ENCODE results near the gene TPD52L1.
A peak's percentile ranks its signal among the peaks of the same experiment; 100 is the strongest.
"Not testable (repeated sequence)": the region's sequence is repeated elsewhere in the genome, so short reads cannot be mapped to it uniquely, and the experiment has no call there.

TPD52L1 gene

DNA sequence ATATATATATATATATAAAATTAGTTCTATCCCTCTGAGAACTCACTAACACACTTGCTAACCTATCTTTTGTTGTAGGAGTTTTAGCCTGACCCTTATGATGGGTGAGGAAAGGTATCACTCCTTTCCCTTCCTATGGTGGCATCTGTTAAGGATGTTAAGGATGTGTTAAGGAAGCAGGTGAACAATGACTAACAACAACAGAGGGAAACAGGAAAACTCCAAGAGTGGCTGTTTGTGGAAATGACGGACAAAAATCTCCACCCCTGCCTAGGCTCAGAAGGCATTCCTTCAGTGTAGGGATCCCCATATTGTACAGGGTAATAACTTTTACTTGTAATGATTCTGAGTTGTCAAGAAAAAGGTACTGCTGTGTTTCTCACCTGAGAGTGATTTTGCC lies 8.8 kb upstream of the TPD52L1 start:
- DNase-seq = no peak

DNA sequence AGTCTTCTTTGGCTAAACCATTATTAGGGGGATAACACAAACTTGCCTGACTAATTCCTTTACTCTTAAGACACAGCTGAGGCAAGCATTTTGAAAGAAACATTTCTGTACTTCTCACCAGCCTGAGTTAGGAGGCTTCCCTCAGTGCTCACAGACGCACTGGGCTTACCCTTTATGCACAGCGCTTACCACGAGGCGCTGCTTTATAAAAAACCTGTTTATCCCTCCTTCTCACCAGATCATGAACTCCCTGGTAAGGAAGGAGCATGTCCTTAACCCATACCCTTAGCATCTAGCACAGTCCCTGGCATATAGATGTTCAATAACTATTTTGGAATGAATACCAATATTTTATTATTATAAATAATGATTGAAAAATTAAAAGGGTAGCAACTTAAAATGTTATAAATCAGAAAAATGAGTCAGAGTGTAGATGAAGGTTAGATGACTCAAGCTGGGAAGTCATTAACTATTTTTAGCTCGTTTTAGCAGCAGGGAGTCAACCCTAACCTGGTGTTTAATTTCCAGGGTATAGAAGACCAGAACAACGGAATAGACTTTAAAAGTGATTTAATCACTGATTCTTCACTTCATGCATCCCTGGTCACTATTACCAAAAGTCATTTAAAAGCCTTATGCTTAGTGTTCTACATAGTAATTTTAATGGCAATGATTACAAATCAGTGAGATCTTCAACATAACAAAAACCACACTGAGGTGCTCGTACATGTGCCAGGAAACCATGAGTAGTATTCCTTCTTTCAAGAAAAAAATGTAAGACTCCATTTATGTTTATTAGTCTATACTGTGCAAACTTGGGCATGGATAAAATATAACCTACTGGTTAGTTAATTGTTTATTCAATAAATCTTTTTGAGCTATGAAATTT lies 4.1 kb upstream of the TPD52L1 start:
- no peak for DNase-seq

DNA sequence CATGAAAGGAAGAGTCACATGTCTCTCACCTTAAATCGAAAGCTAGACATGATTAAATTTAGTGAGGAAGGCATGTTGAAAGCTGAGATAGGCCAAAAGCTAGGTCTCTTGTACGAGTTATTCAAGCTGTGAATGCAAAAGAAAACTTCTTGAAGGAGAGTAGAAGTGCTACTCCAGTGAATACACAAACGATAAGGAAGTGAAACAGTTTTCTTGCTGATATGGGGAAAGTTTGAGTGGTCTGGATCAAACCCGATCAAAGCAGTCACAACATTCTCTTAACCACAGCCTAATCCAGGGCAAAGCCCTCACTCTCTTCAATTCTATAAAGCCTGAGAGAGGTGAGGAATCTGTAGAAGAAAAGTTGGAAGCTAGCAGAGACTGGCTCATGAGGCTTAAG lies 1.9 kb upstream of the TPD52L1 start:
- no peak for DNase-seq

DNA sequence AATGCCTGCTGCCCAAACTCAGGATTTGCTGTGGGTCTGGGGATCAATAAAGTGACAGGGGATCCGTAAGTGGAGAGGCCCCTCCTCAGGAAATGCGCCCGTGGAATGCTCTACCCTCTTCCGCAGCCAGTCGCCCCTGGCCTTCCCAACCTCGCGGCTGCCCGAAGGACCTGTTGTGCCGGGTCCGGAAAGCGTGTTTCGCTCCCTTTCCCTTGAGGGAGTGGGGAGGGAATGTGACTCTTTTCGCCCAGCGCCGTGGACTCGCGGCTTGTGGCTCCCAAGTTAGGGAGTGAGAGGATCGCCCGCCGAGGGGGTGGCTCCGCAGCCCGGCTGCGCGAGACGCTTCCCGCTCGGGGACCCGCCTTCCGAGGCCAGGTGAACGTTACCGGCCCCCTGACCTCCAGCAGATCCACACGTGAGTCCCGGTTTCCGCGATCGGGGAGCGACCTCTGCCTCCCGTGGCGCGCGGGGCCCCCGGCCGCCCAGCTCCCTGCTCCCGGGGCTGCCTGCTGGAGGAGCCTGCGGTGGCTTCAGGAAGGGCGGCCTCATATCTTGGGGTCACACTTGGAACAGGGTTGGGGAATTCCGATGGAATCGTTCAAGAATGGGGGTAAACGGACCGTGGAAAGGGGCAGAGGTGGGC lies 666 bp downstream of the TPD52L1 start:
- DNase-seq = no peak

DNA sequence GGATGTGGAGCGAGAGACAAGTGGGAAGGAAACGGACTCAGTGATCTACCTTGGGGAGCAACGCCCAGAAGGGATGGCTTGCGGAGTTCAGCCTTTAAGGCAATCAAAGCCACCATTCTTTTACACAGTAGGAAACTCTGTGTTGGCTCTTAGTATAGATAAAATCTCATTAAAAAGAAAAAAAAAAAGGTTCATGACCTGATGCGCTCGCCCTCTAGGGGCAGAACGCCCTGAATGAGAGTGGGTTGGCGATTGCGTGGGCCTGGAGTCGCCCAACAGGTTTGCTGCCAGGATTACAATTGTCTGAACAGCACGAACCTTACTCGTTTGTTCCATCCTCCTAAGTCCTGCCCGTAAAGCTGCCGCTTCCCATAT lies 1.2 kb downstream of the TPD52L1 start:
- DNase-seq = peak in 1 of 6 experiments; percentile 2

DNA sequence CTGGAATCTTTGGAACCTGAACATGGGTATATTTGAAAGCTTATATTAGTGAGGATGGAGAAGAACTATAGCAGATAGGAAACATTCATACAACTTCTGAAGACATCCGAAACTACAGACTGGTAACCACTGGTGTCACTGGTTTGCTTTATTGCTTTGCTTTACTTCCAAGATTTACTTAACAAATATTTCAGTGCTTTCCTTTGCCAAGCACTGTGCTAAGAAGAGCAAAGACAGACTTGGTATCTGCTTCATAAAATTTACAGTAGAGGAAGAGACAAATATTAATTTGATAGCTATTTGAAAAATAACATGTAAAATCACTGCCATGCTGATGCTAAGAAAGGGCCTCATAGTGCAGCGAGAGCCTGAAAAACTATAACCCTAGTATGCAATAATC lies 1.8 kb downstream of the TPD52L1 start:
- DNase-seq = no peak

DNA sequence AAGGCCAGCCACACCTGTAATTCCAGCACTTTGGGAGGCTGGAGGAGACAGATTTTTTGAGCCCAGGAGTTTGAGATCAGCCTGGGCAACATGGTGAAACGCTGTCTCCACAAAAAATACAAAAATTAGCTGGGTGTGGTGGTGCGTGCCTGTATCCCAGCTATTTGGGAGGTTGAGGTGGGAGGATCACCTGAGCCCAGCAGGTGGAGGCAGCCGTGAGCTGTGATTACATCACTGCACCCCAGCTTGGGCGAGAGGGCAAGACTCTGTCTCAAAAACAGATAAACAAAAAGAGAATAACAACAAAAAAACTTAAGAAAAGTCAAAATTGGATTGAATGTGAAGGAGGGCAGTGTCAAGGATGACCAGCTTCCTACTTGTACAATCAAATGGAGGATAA lies 2.9 kb downstream of the TPD52L1 start:
- DNase-seq = no peak

DNA sequence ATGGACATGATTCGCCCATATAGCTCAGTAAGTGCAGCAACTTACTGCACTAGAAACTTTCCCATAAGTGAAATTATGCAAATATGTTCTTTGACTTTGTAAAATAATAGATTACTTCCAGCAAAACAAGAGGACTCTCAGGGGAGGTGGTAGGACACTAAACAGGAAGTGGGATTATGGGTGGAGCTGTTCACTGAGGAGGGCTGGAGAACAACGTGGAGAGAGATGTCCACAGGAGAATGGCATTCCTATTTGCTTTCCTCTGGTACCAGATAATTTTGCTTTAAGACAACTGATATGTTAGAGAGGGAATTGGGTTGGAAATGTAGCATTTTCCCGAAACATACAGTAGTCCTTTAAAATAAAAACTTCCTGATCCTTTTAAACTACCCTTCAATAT lies 3.7 kb downstream of the TPD52L1 start:
- DNase-seq = no peak

DNA sequence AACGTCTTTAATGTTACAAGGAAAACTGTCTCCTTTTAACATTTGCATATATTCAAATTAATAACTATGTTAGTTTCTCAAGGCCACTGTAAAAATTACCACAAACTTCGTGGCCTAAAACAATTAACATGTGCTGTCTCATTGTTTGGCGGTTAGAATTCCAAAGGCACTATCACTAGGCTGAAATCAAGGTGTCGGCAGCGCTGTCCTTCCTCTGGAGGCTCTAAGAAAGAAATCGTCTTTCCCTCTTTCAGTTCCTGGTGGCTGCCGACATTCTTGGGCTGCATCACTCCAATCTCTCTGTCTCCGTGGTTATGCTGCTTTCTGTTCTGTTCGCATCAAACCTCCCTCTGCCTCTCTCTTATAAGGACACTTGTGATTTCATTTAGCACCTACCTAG lies 4.2 kb downstream of the TPD52L1 start:
- no peak for DNase-seq

DNA sequence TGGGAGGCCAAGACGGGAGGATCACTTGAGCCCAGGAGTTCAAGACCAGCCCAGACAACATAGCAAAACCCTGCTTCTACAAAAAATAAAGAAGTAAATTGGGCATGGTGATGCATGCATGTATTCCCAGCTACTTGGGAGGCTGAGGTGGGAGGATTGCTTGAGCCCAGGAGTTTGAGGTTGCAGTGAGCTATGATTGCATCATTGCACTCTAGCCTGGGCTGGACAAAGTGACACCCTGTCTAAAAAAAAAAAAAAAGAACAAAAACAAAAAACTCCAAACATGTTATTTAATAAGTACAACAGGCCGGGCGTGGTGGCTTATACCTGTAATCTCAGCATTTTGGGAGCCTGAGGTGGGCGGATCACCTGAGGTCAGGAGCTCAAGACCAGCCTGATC lies 9.8 kb downstream of the TPD52L1 start:
- DNase-seq = not testable (repeated sequence)

DNA sequence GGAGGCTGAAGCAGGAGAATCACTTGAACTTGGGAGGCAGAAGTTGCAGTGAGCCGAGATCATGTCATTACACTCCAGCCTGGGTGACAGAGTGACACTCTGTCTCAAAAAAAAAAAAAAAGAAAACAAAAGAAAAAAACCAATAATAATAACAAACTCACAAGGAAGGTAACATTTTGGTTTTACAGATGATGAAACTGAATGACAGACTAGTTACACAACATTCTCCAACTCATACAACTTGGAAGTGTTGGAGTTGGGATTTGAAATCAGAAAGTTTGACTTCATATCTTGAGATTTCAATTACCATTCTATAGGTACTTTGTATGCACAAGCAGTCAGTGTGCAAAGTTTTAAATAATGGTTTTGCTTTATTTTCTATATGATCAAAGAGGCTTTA lies 10.2 kb downstream of the TPD52L1 start:
- no peak for DNase-seq

DNA sequence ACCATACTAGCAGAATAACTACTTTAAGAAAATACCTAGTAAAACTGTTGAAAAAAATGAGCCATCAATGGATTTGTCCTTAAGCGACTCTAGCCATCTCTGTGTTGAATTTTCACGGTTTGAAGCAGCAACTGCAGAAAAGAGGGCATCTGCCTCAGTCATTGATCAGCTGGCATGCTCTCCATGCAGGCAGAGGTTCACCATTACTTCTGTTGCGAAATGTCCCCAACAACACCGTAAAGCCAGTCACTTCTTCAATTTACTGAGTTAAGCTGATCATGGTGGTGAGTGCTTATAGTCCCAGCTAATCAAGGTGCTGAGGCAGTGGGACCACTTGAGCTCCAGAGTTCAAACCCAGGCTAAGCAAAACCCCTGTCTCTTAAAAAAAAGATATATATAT lies 11.1 kb downstream of the TPD52L1 start:
- no peak for DNase-seq

DNA sequence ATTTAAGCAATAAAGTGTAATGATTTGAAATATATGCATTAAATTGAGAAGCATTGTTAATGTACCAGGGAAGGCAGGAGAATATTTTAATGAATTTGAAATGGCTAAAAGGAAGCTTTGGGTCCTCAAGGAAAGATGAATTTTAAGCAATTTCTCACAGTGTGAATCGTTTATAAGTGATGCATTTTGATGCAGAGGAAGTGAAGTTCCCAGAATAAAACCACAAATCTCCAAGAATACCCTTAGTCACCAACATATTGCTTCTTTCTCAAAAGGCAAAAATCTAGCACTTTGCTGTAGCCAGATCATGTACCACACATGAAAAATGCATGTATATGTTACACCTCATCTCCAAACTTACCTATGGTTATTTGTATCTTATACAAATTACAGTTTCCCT lies 11.7 kb downstream of the TPD52L1 start:
- no peak for DNase-seq

DNA sequence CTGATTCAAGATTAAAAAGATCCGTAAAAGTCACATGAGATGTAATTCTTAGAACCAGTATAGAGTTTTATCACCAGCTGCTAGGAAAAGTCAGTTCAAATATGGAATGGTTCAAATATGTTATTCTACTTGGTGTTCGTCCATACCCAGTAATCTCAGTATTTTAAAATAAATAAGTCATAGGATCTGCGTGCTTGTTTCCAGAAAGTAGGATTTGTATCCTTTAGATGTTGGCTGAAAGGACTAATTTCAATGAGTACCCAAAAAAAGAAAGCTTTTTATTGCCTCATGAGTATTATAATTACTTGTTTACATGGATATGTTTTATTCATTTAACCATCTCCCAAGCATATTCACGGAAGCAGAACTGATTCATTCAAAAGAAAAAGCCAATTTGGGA lies 12.2 kb downstream of the TPD52L1 start:
- no peak for DNase-seq

DNA sequence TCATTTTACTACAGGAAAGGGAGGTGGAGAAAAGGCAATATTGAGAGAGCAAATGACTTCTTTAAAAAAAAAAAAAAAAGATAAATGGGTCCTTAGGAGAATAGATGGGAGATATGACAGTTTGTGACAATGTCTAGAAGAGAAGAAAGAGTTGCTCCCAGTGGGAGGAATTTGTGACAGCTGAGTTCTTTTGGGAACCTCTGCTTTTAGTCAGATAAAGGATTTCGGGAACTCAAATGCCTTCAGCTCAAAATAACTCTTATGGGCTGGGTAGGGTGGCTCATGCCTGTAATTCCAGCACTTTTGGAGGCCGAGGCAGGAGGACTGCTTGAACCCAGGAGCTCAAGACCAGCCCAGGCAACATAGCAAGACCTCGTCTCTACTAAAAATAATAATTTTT lies 13.1 kb downstream of the TPD52L1 start:
- DNase-seq = no peak

DNA sequence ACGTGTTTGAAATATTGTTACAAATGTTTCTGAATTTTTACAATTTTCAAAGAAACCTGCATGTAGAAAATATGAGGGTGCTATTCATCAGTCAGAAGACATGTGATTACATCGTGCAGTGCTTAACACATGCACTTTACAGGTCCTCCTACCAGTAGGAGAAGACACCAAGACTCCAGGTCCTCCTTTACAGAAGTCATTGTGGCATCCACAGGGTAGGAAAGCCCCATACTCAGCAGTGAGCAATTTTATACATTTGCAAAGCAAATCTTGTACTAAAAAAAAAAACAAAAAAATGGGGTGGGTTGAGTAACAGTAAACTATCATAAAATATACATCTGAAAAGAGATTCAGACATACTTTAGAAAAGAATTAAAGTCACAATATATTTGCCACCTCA lies 14.0 kb downstream of the TPD52L1 start:
- DNase-seq = no peak

DNA sequence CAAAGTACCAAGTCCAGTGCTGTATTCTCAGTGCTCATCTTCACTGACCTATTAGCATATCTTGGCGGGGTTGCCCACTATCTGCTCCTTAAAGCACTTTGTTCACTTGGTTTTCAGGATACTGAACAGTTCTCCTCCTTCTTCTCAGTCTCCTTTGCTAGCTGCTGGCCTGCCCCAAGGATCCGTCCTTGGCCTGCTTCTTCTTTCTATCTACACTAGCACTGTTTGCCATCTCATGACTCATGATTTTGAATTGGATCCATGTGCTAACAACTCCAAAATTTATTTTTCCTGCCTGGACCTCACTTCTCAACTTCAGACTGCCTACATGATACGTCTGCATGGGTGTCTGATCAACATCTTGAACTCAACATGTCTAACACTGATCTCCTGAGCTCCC lies 15.5 kb downstream of the TPD52L1 start:
- DNase-seq = no peak

DNA sequence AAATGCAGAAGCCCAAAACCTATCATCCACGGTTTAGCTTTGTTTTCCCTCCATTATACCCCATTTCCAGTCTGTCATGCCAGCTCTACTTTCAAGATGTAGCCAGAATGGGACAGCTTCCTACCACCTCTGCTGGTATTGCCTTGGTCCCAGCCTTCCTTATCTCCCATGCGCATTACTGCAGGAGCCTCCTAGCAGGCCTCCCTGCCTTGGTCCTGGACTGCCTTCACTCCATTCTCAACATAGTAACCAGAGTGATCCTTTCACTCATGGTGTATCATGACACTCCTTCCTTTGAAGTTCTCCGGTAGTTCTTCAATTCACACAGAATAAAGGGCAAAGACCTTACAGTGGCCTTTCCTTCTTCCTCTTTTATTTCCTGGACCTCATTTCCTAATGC lies 15.9 kb downstream of the TPD52L1 start:
- no peak for DNase-seq

DNA sequence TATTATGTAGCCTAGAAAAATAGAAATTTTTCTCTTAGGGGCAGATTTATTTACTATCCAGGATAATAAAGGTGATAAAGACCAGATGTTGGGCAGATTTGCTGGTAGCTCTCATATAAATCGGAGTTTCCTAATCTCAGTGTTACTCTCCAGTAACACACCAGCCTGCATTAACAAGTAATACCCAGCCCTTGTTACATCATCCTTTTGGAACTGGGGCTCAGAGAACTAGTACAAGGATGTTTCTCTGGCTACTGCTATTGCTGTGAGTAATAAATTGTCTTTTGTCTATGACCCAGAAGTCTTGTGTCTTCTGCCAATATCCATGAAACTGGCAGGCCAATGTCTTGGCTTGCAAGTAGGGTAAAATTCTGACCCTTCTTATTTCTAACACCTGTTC lies 16.8 kb downstream of the TPD52L1 start:
- DNase-seq = no peak

DNA sequence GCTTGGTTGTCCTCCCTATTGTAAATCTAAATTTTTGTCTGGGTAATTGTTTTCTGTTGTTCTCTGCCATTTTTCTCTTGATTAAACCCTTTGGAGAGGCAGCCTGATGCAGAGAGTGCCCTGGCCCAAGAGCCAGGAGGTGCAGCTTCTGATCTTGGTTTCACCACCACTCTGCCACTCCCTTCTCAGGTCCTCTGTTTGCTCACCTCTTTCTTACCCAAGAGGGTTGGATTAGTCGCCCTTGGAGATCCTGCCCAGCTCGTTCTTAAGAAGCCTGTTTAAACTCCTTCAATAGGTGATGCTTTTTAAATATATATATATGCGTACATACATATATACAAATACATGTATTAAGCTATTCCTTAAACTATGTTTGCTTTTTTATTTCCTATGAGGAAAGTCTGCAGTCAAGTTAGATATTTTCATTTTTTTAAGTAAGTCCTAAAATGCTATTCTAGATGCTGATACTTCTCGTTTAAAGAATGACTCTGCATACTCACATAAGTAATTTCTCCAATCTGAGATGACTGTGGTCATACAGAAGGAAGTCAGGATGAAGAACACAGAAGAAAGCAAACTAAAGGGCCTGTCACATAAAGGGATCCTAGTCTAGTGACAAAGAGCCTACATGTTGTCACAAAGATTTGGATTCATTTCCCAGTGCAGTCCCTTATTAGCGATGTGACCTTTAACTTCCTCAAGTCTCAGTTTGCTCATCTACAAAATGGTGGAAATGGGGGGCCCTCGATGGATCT lies 19.9 kb downstream of the TPD52L1 start:
- no peak for DNase-seq

DNA sequence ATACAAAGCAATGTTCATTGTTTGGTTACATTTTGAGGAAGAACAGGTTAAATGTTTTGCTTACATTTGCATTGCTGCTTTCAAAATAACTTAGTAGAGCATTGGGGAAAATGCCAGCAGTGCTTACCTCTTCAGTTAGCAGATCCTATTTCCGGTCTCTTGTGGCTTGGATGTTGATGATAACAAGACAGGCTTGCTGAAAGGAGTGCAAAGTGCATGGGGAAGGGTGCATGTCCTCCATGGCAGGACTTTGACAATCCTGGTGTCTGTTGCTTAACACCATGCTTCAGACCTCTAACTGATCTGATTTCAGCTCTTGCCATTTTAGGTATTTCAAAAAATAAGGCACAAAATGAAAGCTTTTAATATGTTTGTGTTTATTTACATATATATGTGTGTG lies 21.1 kb downstream of the TPD52L1 start:
- no peak for DNase-seq

DNA sequence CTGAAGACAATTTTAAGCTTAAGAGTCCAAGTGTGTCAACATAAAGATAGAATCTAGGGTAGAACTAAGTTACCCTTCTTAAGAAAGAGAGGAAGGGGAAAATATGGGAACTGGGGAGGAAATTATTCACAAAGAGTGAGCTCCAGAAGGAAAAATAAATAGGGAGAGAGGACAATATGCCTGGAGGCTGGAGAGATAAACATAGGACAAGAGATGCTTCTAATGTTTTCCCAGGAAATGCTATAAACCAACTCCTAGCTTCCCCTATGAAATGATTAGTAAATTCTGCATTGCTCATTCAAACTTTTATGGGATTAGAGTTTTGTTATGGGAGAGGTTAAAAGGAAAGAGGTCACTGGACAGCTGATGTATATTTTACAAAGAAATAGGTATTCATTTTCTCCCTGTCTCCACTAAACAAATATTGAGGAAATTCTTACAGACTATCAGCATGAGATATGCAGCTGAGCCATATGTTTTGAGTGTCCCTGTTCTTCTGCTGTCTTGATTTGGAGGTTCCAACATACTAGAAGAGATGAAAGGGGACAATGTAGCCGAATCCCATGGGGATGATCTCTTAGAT lies 22.0 kb downstream of the TPD52L1 start:
- DNase-seq = no peak

DNA sequence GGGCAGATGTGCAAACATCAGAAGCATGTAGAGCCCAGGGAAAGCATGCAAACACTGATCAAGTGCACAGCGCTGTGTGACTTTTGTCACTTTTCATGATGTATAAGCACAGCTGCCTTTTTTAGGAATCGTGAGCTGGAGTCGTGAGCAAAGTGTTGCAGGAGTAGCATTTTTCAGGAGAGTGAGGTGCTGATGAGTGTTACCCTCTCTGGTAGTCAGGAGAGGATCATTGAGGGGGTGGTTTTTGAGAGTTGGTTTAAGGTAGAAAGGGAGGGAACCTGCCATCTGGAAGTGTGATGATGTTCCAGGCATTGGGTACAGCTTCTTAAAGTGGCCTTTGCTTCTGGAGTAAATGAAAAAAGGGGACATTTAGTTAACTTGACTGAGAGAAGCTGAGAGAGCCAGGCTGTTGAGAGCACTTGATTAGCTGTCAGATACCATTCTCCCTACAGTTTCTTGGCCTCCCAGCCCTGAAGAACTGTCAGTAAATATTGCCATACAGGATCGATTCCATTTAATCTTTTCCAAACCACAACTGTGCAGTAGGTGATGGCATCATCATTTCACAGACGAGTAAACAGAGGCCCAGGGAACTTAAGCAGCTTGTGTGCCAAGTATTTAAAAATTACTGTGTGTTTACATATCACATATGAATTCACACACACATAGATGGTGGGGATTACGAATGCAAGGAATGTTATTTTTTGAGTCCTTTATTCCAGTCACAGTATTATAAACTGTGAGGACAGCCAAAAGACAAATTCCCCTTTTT lies 28.9 kb downstream of the TPD52L1 start:
- no peak for DNase-seq
